ENCODE measurements around the gene NCBP3. TPM values are rescaled to one million over a fixed set of nuclear protein-coding genes. Genes with fewer than 3 reads are reported as not detected.

The NCBP3 gene
- total RNA-seq, 1 experiment from 2014 or later, result 32.8 TPM

DNA sequence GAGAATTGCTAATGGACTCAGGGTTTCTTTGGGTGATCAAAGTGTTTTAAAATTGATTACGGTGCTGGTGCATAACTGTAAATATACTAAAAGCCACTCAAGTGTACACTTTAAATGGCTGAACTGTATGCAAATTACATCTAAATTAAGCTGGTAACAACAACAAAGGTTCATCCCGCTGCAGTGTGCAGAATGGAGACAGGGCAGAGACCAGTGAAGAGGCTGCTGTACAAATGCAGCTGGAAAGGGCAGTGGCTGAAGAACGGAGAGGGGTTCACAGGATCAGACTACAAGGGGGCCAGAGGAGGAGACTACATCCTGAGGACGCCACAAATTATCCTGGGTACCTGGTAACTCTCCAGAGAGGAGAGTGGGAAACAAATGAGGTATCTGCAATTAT is 36.0 kb downstream of the NCBP3 start:
- no peaks in the 10 kb centered on the region for H3K9me3 Mint-ChIP-seq (ENCODE audit: unreplicated experiment)
- Histone ChIP-seq H3K4me3 (ENCODE audit: low read depth, low read length) (no peak overlapping the region), H3K36me3 (ENCODE audit: control insufficient read depth, insufficient read depth, low read length) (no peaks in the 10 kb centered on the region), H3K4me1 (no peaks in the 10 kb centered on the region), H3K27me3 (replicated peaks; ENCODE audit: control insufficient read depth, insufficient read depth, low read length) (no peaks in the 10 kb centered on the region), H3K9me3 (no peaks in the 10 kb centered on the region)
- no peaks in the 10 kb centered on the region for H3K27me3 Mint-ChIP-seq (ENCODE audit: insufficient read depth, unreplicated experiment)
- peaks cover 6% of the 10 kb centered on the region for H3K4me1 Mint-ChIP-seq (ENCODE audit: low read depth, unreplicated experiment)
- ChIA-PET CTCF (no interaction called here), POLR2A (no interaction called here)
- H3K4me3 Mint-ChIP-seq (ENCODE audit: unreplicated experiment), result no peak overlapping the region
- no TSS peak for BruUV-seq (replicated peaks)
- DNase-seq, result no peak
- TF ChIP-seq, protein P1, sequence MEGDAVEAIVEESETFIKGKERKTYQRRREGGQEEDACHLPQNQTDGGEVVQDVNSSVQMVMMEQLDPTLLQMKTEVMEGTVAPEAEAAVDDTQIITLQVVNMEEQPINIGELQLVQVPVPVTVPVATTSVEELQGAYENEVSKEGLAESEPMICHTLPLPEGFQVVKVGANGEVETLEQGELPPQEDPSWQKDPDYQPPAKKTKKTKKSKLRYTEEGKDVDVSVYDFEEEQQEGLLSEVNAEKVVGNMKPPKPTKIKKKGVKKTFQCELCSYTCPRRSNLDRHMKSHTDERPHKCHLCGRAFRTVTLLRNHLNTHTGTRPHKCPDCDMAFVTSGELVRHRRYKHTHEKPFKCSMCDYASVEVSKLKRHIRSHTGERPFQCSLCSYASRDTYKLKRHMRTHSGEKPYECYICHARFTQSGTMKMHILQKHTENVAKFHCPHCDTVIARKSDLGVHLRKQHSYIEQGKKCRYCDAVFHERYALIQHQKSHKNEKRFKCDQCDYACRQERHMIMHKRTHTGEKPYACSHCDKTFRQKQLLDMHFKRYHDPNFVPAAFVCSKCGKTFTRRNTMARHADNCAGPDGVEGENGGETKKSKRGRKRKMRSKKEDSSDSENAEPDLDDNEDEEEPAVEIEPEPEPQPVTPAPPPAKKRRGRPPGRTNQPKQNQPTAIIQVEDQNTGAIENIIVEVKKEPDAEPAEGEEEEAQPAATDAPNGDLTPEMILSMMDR (IDR thresholded peaks at IDR 0.05; ENCODE audit: insufficient read depth in 1 of 2, low read depth in 1 of 2, low read length in 1 of 2, severe bottlenecking in 1 of 2, unreplicated experiment in 1 of 2), result no peak
- H3K27ac Mint-ChIP-seq (ENCODE audit: unreplicated experiment), result no peak overlapping the region
- peaks cover 15% of the 10 kb centered on the region for H3K36me3 Mint-ChIP-seq (ENCODE audit: insufficient read depth, unreplicated experiment)
- intact Hi-C loops (cut with micrococcal nuclease; ENCODE audit: unreplicated experiment), result no loop called here

DNA sequence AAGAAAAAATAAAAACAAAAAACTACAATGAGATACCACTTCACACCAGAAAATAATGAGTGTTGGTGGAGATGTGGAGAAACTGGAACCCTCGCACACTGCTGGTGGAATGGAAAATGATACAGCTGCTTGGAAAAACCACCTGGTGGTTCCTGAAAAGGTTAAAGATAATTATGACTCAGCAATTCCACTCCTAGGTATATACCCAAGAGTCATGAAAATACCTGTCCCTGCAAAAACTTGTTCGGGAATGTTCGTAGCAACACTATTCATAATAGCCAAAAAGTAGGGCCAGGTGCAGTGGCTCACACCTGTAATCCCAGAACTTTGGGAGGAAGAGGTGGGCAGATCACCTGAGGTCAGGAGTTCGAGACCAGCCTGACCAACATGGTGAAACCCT is 36.9 kb downstream of the NCBP3 start:
- BruUV-seq (replicated peaks), result no TSS peak
- no peaks in the 10 kb centered on the region for H3K36me3 ChIP-seq (ENCODE audit: control insufficient read depth, insufficient read depth, low read length)

DNA sequence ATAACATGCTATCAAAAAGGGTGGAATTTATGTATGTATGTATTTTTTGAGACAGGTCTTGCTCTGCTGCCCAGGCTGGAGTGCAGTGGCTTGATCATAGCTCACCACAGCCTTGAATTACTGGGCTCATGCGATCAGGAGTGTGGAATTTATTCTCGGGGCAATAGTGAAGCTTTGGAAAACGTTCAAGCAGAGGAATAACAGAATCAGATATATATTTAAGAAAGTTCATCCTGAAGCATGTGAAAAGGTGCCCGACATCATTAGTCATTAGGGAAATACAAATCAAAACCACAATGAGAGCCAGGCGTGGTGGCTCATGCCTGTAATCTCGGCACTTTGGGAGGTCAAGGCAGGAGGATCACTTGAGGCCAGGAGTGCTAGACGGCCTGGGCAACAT is 37.3 kb downstream of the NCBP3 start:
- no peaks in the 10 kb centered on the region for H3K27me3 Mint-ChIP-seq (ENCODE audit: insufficient read depth, unreplicated experiment)
- ChIA-PET POLR2A (no interaction called here), CTCF (interaction anchor here (1.0 kb wide), 1 partner anchor 71 kb away, joined by 4 read pairs; no protein-coding TSS in a partner anchor)
- H3K4me3 Mint-ChIP-seq (ENCODE audit: unreplicated experiment), result no peak overlapping the region
- no TSS peak for BruUV-seq (replicated peaks)
- H3K36me3 Mint-ChIP-seq (ENCODE audit: insufficient read depth, unreplicated experiment), result peaks cover 15% of the 10 kb centered on the region
- intact Hi-C loops (cut with micrococcal nuclease; ENCODE audit: unreplicated experiment), result loop anchor here (5.0 kb wide), 1 partner anchor 71 kb away; no protein-coding TSS in a partner anchor
- Histone ChIP-seq H3K9me3 (no peaks in the 10 kb centered on the region), H3K4me3 (ENCODE audit: low read depth, low read length) (no peak overlapping the region), H3K36me3 (ENCODE audit: control insufficient read depth, insufficient read depth, low read length) (no peaks in the 10 kb centered on the region), H3K4me1 (no peaks in the 10 kb centered on the region), H3K27me3 (replicated peaks; ENCODE audit: control insufficient read depth, insufficient read depth, low read length) (no peaks in the 10 kb centered on the region)
- no peak for DNase-seq
- no peaks in the 10 kb centered on the region for H3K9me3 Mint-ChIP-seq (ENCODE audit: unreplicated experiment)
- TF ChIP-seq, protein P1 (IDR thresholded peaks at IDR 0.05; ENCODE audit: insufficient read depth in 1 of 2, low read depth in 1 of 2, low read length in 1 of 2, severe bottlenecking in 1 of 2, unreplicated experiment in 1 of 2), result no peak
- no peak overlapping the region for H3K27ac Mint-ChIP-seq (ENCODE audit: unreplicated experiment)
- peaks cover 6% of the 10 kb centered on the region for H3K4me1 Mint-ChIP-seq (ENCODE audit: low read depth, unreplicated experiment)

More for the DNA sequence above, 36.9 kb downstream of the NCBP3 start:
- no peak overlapping the region for H3K4me3 ChIP-seq (ENCODE audit: low read depth, low read length)
- intact Hi-C loops (cut with micrococcal nuclease; ENCODE audit: unreplicated experiment), result loop anchor here (5.0 kb wide), 1 partner anchor 72 kb away; no protein-coding TSS in a partner anchor
- Mint-ChIP-seq H3K4me1 (ENCODE audit: low read depth, unreplicated experiment) (peaks cover 6% of the 10 kb centered on the region), H3K4me3 (ENCODE audit: unreplicated experiment) (no peak overlapping the region), H3K27ac (ENCODE audit: unreplicated experiment) (no peak overlapping the region), H3K9me3 (ENCODE audit: unreplicated experiment) (no peaks in the 10 kb centered on the region), H3K36me3 (ENCODE audit: insufficient read depth, unreplicated experiment) (peaks cover 15% of the 10 kb centered on the region), H3K27me3 (ENCODE audit: insufficient read depth, unreplicated experiment) (no peaks in the 10 kb centered on the region)
- DNase-seq, result no peak
- TF ChIP-seq, protein P1 (IDR thresholded peaks at IDR 0.05; ENCODE audit: insufficient read depth in 1 of 2, low read depth in 1 of 2, low read length in 1 of 2, severe bottlenecking in 1 of 2, unreplicated experiment in 1 of 2), result no peak
- CTCF ChIA-PET, result interaction anchor here (1.0 kb wide), 1 partner anchor 71 kb away, joined by 4 read pairs; no protein-coding TSS in a partner anchor
- H3K9me3 ChIP-seq, result no peaks in the 10 kb centered on the region
- H3K4me1 ChIP-seq, result no peaks in the 10 kb centered on the region
- H3K27me3 ChIP-seq (replicated peaks; ENCODE audit: control insufficient read depth, insufficient read depth, low read length), result no peaks in the 10 kb centered on the region
- POLR2A ChIA-PET, result no interaction called here

All from Caco-2 (cell line).